Activated B cell treated with CpG ODN at 0.5 μM for 24 hours (primary cell): ENCODE results near the gene ARHGAP30. TPM values are rescaled to one million over a fixed set of nuclear protein-coding genes. Genes with fewer than 3 reads are reported as not detected.
A peak's percentile ranks its signal among the peaks of the same experiment; 100 is the strongest.
"Not testable (repeated sequence)": the region's sequence is repeated elsewhere in the genome, so short reads cannot be mapped to it uniquely, and the experiment has no call there.

Experiments used
- ATAC-seq: fragments of 200-7000 bp; cut with Tn5 transposase; one replicate; pipeline ENCODE4 v1.10.0; 2021; ENCODE audit warnings: low read depth, mild to moderate bottlenecking, moderate library complexity
- CTCF ChIA-PET: fragments of 350-600 bp; sonication (Branson Sonifier 250); formaldehyde crosslinking; loops from one replicate; lab custom pipeline; 2021; ENCODE audit warnings: antibody characterized with exemption; lab: Charles Lee
- POLR2A ChIA-PET: fragments of 350-600 bp; sonication (Branson Sonifier 250); formaldehyde crosslinking; loops from one replicate; lab custom pipeline; 2021; ENCODE audit warnings: antibody characterized with exemption; lab: Charles Lee
- DNase-seq: peaks from one replicate; pipeline ENCODE4 v3.0.0; 2022
- H3K27ac Mint-ChIP-seq: one replicate; pipeline ENCODE4 v1.8.0; 2020; ENCODE audit warnings: mixed read lengths
- H3K27me3 Mint-ChIP-seq: one replicate; pipeline ENCODE4 v1.8.0; 2021; ENCODE audit warnings: mixed read lengths
- H3K36me3 Mint-ChIP-seq: one replicate; pipeline ENCODE4 v1.8.0; 2021; ENCODE audit warnings: low read depth, mixed read lengths
- H3K4me1 Mint-ChIP-seq: one replicate; pipeline ENCODE4 v1.8.0; 2021; ENCODE audit warnings: mixed read lengths
- H3K4me3 Mint-ChIP-seq: one replicate; pipeline ENCODE4 v1.8.0; 2020; ENCODE audit warnings: mild to moderate bottlenecking, mixed read lengths
- H3K9me3 Mint-ChIP-seq: one replicate; pipeline ENCODE4 v1.8.0; 2020; ENCODE audit warnings: mixed read lengths
- intact Hi-C: fragments of 100-400 bp; cut with micrococcal nuclease; formaldehyde crosslinking; loops from one replicate; pipeline ENCODE4 v1.15.1; 2024
- total RNA-seq: library from RNA; stranded (reverse); gene quantifications from 2 replicates; pipeline ENCODE4 v1.2.3, GENCODE V29; 2022
- TF ChIP-seq, protein P1 (sequence below): fragments of 200-600 bp; IDR thresholded peaks from one replicate; pipeline ENCODE4 v1.8.0; 2022; ENCODE audit warnings: antibody characterized with exemption, mild to moderate bottlenecking

ARHGAP30 gene
- total RNA-seq: 154 and 158 TPM in 2 replicates

DNA sequence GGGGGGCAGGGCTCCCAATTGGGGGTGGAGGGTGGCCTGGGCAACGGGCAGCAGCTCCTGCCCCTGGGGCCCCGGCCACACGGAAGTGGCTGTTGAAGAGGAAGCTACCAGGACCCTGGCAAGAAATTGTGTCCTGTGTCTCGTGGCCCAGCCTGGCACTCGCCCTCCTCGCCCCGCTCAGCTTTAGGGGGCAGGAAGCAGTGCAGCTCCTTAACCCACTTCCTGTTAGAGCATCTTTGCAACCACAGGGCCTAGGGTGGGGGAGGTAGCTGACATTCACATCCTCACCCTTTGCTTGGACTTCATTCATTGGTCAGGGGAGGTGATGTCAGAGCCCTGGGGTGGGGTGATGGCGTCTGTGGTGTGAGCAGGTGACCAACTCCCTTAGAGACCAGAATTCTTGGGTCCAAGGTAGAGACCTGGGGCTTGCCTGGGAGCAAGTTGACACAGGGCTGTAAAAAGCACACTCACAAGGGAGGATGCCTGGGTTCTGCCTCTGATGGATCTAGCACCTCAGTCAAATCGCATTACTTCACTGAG lies at the start of gene ARHGAP30:
Gene ARHGAP30 (minus strand): TSS at position 161 of the 540 bp plus-strand sequence. CDS start 267 bp downstream, outside the sequence.
- ChIA-PET POLR2A (interaction anchor here (0.5 to 9.8 kb wide), 27 partner anchors 10 to 680 kb away, joined by 3 to 285 read pairs (median 6); partner anchors contain the start of genes DEDD, DUSP12, F11R and KLHDC9), CTCF (interaction anchor here (1.0 to 6.2 kb wide), 10 partner anchors 23 to 96 kb away, joined by 3 to 95 read pairs (median 6); partner anchors contain the start of genes KLHDC9, PPOX, TSTD1 and USF1)
- H3K27ac Mint-ChIP-seq: peak within 1 kb of the TSS; percentile 95
- peak within 1 kb of the TSS; percentile 96 for H3K4me3 Mint-ChIP-seq
- TF ChIP-seq, protein P1, sequence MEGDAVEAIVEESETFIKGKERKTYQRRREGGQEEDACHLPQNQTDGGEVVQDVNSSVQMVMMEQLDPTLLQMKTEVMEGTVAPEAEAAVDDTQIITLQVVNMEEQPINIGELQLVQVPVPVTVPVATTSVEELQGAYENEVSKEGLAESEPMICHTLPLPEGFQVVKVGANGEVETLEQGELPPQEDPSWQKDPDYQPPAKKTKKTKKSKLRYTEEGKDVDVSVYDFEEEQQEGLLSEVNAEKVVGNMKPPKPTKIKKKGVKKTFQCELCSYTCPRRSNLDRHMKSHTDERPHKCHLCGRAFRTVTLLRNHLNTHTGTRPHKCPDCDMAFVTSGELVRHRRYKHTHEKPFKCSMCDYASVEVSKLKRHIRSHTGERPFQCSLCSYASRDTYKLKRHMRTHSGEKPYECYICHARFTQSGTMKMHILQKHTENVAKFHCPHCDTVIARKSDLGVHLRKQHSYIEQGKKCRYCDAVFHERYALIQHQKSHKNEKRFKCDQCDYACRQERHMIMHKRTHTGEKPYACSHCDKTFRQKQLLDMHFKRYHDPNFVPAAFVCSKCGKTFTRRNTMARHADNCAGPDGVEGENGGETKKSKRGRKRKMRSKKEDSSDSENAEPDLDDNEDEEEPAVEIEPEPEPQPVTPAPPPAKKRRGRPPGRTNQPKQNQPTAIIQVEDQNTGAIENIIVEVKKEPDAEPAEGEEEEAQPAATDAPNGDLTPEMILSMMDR: no peak
- no peaks in the 10 kb centered on the region for H3K27me3 Mint-ChIP-seq
- DNase-seq: peak; percentile 62
- intact Hi-C loops: loop anchor here (1.0 to 5.0 kb wide), 8 partner anchors 28 to 298 kb away; partner anchors contain the start of genes CFAP126, DEDD, F11R and KLHDC9
- H3K36me3 Mint-ChIP-seq: peaks cover 36% of the 10 kb centered on the region
- H3K4me1 Mint-ChIP-seq: peaks cover 57% of the 10 kb centered on the region
- ATAC-seq: peak; percentile 80
- H3K9me3 Mint-ChIP-seq: no peaks in the 10 kb centered on the region

- ATAC-seq: peak; percentile 77
- DNase-seq: peak; percentile 84
- intact Hi-C loops: loop anchor here (1.0 to 2.0 kb wide), 4 partner anchors 14 to 73 kb away; partner anchors contain the start of genes DEDD, KLHDC9, USF1 and USP21
- POLR2A ChIA-PET: interaction anchor here (0.6 to 3.7 kb wide), 22 partner anchors 10 to 772 kb away, joined by 3 to 43 read pairs (median 6); partner anchors contain the start of genes ARHGAP30, DEDD, F11R and KLHDC9
- CTCF ChIA-PET: interaction anchor here (0.6 to 1.8 kb wide), 5 partner anchors 14 to 97 kb away, joined by 3 to 10 read pairs (median 4); partner anchors contain the start of genes DEDD and F11R
- peaks cover 87% of the 10 kb centered on the region for H3K4me1 Mint-ChIP-seq
- H3K4me3 Mint-ChIP-seq: peak within 1 kb of the TSS; percentile 92
- TF ChIP-seq, protein P1: no peak
- no peaks in the 10 kb centered on the region for H3K27me3 Mint-ChIP-seq
- peaks cover 58% of the 10 kb centered on the region for H3K36me3 Mint-ChIP-seq
- H3K9me3 Mint-ChIP-seq: no peaks in the 10 kb centered on the region
- peak within 1 kb of the TSS; percentile 89 for H3K27ac Mint-ChIP-seq
These were observed 48.3 kb upstream of the ARHGAP30 start, which contains the start of the genes NIT1 and PFDN2 for GRCh38 chr1:161117759-161118581. NIT1 (plus strand) TSS chr1:161118105; CDS start chr1:161118177, 72 bp downstream. PFDN2 (minus strand) TSS chr1:161118037; CDS start chr1:161118026, 11 bp downstream.

- intact Hi-C loops, ATAC-seq, H3K27me3 Mint-ChIP-seq, DNase-seq, H3K4me3 Mint-ChIP-seq, H3K9me3 Mint-ChIP-seq: not testable (repeated sequence)
- Mint-ChIP-seq H3K36me3 (peaks cover 41% of the 10 kb centered on the region), H3K27ac (peak overlapping the region; percentile 18), H3K4me1 (peaks cover 86% of the 10 kb centered on the region)
- POLR2A ChIA-PET: interaction anchor here (1.2 to 2.7 kb wide), 2 partner anchors 20 to 70 kb away, joined by 3 to 25 read pairs; partner anchors contain the start of gene USF1
- CTCF ChIA-PET: interaction anchor here (0.6 kb wide), 1 partner anchor 284 kb away, joined by 3 read pairs; no protein-coding TSS in a partner anchor
These were observed 46.3 kb upstream of the ARHGAP30 start for GRCh38 chr1:161115961-161116360.

DNA sequence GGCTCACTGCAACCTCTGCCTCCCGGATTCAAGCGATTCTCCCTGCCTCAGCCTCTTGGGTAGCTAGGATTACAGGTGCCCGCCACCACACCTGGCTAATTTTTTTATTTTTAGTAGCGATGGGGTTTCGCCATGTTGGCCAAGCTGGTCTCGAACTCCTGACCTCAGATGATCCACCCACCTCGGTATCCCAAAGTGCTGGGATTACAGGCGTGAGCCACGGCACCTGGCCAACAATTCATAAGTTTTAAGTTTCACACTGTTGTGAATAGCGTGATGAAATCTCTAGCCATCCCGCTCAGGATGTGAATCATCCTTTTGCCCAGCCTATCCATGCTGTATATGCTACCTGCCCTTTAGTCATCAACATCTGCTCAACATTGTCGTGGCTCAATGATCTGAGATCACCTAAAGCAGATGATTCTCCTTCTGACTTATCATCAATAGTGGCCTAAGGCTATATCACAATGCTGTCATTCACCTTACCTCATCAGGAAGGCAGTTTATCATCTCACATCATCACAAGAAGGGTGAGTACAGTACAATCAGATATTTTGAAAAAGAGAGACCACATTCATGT lies 45.5 kb upstream of the ARHGAP30 start:
- peaks cover 82% of the 10 kb centered on the region for H3K4me1 Mint-ChIP-seq
- no peak for DNase-seq
- no peak for ATAC-seq
- H3K4me3 Mint-ChIP-seq: peak overlapping the region; percentile 3
- H3K27me3 Mint-ChIP-seq: no peaks in the 10 kb centered on the region
- intact Hi-C loops: no loop called here
- no peak overlapping the region for H3K27ac Mint-ChIP-seq
- no peaks in the 10 kb centered on the region for H3K9me3 Mint-ChIP-seq
- TF ChIP-seq, protein P1: no peak
- H3K36me3 Mint-ChIP-seq: peaks cover 40% of the 10 kb centered on the region
- CTCF ChIA-PET: no interaction called here
- POLR2A ChIA-PET: interaction anchor here (1.2 kb wide), 1 partner anchor 20 kb away, joined by 3 read pairs; no protein-coding TSS in a partner anchor

DNA sequence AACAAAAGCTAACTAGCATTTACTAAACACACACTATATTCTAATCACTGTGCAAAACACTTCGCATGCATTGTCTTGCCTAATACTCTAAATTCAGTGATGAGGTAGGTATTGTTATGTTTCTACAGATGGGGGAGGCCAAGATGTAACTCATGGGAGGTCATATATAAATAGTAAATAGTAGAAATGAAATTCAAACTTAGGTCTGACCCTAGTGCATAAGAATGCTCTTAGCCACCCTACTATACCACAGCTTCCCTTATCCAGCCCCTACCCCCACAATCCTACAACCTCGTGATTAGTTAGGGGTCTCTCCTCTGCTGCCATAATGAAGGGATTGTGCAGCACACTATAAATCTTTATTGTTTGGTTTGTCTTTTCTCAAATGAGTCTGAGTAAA lies 44.9 kb upstream of the ARHGAP30 start:
- ChIA-PET POLR2A (interaction anchor here (1.2 kb wide), 1 partner anchor 10 kb away, joined by 5 read pairs; no protein-coding TSS in a partner anchor), CTCF (no interaction called here)
- intact Hi-C loops: no loop called here
- TF ChIP-seq, protein P1: no peak
- no peak for ATAC-seq
- Mint-ChIP-seq H3K4me3 (no peak overlapping the region), H3K27ac (no peak overlapping the region), H3K27me3 (no peaks in the 10 kb centered on the region), H3K4me1 (peaks cover 77% of the 10 kb centered on the region), H3K36me3 (peaks cover 36% of the 10 kb centered on the region), H3K9me3 (no peaks in the 10 kb centered on the region)
- DNase-seq: no peak
